ENCODE results near the gene TOP2B.

TOP2B gene

DNA sequence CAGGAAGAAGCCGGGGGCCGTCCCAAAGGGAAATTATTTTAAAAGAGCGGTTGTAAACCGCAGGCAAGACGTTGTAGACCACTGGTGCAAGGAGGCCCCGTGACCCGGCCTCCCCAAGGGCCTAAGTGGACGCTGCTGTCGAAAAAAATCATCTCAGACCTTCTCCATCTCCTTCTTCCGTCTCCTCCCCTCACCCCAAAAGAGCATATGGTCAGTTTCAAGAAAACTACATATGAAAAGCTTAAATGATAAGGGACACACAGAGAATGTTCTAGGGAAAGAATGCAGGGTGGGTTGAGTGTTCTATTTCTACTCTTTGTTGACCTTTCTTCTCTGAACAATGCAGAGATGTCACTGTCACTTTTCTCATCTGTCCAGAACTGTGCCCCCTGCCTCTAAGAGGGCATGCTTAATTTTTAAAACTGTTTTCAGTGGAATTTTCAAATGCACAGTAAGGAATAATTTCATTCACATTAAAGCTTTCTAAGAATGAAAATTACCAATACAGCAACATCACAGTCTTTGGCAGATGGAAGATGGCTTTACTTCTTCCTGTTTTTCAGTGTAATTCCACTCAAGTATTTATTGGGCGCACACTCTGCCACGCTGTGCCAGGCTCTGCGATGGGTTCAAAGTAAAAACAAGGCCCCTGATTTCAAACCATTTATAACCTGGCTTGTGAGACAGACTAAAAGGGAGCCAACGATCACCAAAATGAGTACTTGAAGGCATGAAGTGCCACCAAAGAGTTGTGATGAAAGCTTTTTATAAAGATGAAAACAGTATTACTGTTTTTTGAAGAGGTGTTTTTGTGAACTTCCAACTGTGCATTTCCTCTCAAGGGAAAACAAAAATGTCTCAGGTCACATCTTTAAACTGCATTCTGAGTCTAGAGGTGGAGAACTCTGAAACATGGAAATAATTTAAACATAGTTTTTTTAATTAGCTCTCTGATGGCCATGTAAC lies 891 bp upstream of the TOP2B start:
- H3K9ac ChIP-seq (ENCODE audit: low read length): peak overlapping the region; percentile 60
- H3K36me3 ChIP-seq (ENCODE audit: insufficient read depth, low read length): no peaks in the 10 kb centered on the region
- peaks cover 25% of the 10 kb centered on the region for H3K4me1 ChIP-seq (ENCODE audit: insufficient read depth, low read length)
- no peaks in the 10 kb centered on the region for H3K27me3 ChIP-seq (ENCODE audit: control insufficient read depth in 1 of 2, insufficient read depth in 2 of 2, low read length in 2 of 2)
- peak overlapping the region; percentile 95 for H3K27ac ChIP-seq (ENCODE audit: low read depth, low read length)
- H3K4me3 ChIP-seq (ENCODE audit: low read depth in 1 of 2, low read length in 2 of 2): peak overlapping the region; percentile 63 to 66
- no peaks in the 10 kb centered on the region for H3K9me3 ChIP-seq (ENCODE audit: low read length)

GRCh38 chr3:25663869-25664811 lies 567 bp downstream of the TOP2B start:
- peaks cover 36% of the 10 kb centered on the region for H3K4me1 ChIP-seq (ENCODE audit: insufficient read depth, low read length)
- H3K9ac ChIP-seq (ENCODE audit: low read length): peak overlapping the region; percentile 65
- H3K27ac ChIP-seq (ENCODE audit: low read depth, low read length): peak overlapping the region; percentile 95
- H3K9me3 ChIP-seq (ENCODE audit: low read length): no peaks in the 10 kb centered on the region
- no peaks in the 10 kb centered on the region for H3K27me3 ChIP-seq (ENCODE audit: control insufficient read depth in 1 of 2, insufficient read depth in 2 of 2, low read length in 2 of 2)
- H3K4me3 ChIP-seq (ENCODE audit: low read depth in 1 of 2, low read length in 2 of 2): peak overlapping the region; percentile 66
- no peaks in the 10 kb centered on the region for H3K36me3 ChIP-seq (ENCODE audit: insufficient read depth, low read length)

DNA sequence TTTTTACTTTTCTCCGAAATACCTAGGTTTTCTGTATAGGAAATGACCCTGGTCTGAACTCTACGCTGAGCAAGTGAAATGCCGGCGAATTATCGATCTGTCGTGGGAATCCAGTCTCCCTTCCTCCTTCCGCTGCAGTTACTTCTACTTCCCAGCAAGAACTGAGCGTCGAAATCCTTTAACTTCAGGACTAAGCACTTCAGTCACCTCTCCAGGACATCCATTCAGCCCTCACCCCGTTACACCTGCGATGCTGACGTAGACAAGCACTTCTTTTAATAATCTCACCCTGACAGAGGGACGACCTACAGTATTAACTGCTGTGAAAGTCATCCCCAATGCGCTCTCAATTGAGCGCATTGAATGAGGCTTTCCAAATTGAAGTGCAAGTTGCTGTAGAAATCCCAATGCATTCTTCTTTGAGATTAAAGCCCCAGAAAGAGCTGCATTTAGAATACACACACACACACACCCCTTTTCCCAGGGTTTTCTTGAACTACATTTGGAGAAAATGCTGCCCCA lies 1.3 kb downstream of the TOP2B start:
- peaks cover 40% of the 10 kb centered on the region for H3K4me1 ChIP-seq (ENCODE audit: insufficient read depth, low read length)

DNA sequence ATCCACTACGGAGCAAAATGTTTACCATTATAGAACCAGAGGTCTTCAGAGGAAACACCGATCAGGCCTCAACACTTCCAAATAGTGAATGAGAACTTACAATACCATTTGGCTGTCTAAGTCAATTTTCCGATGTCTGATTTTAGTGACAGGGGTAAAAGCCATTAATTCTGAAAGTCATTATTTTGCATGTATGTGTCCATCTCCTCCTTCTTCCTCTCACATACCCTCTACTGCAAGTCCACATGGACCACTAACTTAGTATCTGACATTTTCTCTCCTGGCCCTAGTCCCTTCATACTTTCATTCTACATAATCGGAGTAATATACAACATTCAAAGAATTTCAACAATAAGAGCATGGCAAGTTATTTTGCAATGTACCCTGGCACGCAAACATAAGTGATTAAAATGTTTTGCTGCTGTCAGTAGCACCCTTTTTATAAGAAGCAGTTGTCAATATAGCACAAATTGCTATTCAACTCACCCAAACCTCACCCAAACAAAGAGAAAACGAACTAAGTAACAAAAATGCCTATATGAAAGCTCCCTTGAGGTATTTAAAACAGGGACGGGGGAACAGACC lies 1.9 kb downstream of the TOP2B start:
- no peaks in the 10 kb centered on the region for H3K9me3 ChIP-seq (ENCODE audit: low read length)
- H3K27me3 ChIP-seq (ENCODE audit: control insufficient read depth in 1 of 2, insufficient read depth in 2 of 2, low read length in 2 of 2): no peaks in the 10 kb centered on the region
- peak overlapping the region; percentile 65 for H3K9ac ChIP-seq (ENCODE audit: low read length)
- H3K36me3 ChIP-seq (ENCODE audit: insufficient read depth, low read length): no peaks in the 10 kb centered on the region
- H3K27ac ChIP-seq (ENCODE audit: low read depth, low read length): peak overlapping the region; percentile 95
- peak overlapping the region; percentile 66 for H3K4me3 ChIP-seq (ENCODE audit: low read depth in 1 of 2, low read length in 2 of 2)
- peaks cover 40% of the 10 kb centered on the region for H3K4me1 ChIP-seq (ENCODE audit: insufficient read depth, low read length)

More for the DNA sequence above, 1.3 kb downstream of the TOP2B start:
- H3K36me3 ChIP-seq (ENCODE audit: insufficient read depth, low read length): no peaks in the 10 kb centered on the region
- H3K9me3 ChIP-seq (ENCODE audit: low read length): no peaks in the 10 kb centered on the region
- peak overlapping the region; percentile 65 for H3K9ac ChIP-seq (ENCODE audit: low read length)
- no peaks in the 10 kb centered on the region for H3K27me3 ChIP-seq (ENCODE audit: control insufficient read depth in 1 of 2, insufficient read depth in 2 of 2, low read length in 2 of 2)
- peak overlapping the region; percentile 66 for H3K4me3 ChIP-seq (ENCODE audit: low read depth in 1 of 2, low read length in 2 of 2)
- peak overlapping the region; percentile 95 for H3K27ac ChIP-seq (ENCODE audit: low read depth, low read length)

GRCh38 chr3:25661694-25662437 lies 2.8 kb downstream of the TOP2B start:
- H3K27ac ChIP-seq (ENCODE audit: low read depth, low read length): peak overlapping the region; percentile 38
- no peaks in the 10 kb centered on the region for H3K36me3 ChIP-seq (ENCODE audit: insufficient read depth, low read length)
- peak overlapping the region in 1 of 2 donors; percentile 29 for H3K4me3 ChIP-seq (ENCODE audit: low read depth in 1 of 2, low read length in 2 of 2)
- no peaks in the 10 kb centered on the region for H3K9me3 ChIP-seq (ENCODE audit: low read length)
- no peaks in the 10 kb centered on the region for H3K27me3 ChIP-seq (ENCODE audit: control insufficient read depth in 1 of 2, insufficient read depth in 2 of 2, low read length in 2 of 2)
- peaks cover 46% of the 10 kb centered on the region for H3K4me1 ChIP-seq (ENCODE audit: insufficient read depth, low read length)
- H3K9ac ChIP-seq (ENCODE audit: low read length): no peak overlapping the region

GRCh38 chr3:25658836-25659235 lies 5.9 kb downstream of the TOP2B start:
- Histone ChIP-seq H3K27ac (ENCODE audit: low read depth, low read length) (no peak overlapping the region), H3K4me1 (ENCODE audit: insufficient read depth, low read length) (peaks cover 45% of the 10 kb centered on the region), H3K27me3 (ENCODE audit: control insufficient read depth in 1 of 2, insufficient read depth in 2 of 2, low read length in 2 of 2) (no peaks in the 10 kb centered on the region), H3K9me3 (ENCODE audit: low read length) (no peaks in the 10 kb centered on the region), H3K4me3 (ENCODE audit: low read depth in 1 of 2, low read length in 2 of 2) (no peak overlapping the region), H3K9ac (ENCODE audit: low read length) (no peak overlapping the region), H3K36me3 (ENCODE audit: insufficient read depth, low read length) (no peaks in the 10 kb centered on the region)

- H3K4me3 ChIP-seq (ENCODE audit: low read depth in 1 of 2, low read length in 2 of 2): no peak overlapping the region
- no peak overlapping the region for H3K27ac ChIP-seq (ENCODE audit: low read depth, low read length)
- H3K9ac ChIP-seq (ENCODE audit: low read length): no peak overlapping the region
- no peaks in the 10 kb centered on the region for H3K27me3 ChIP-seq (ENCODE audit: control insufficient read depth in 1 of 2, insufficient read depth in 2 of 2, low read length in 2 of 2)
- H3K9me3 ChIP-seq (ENCODE audit: low read length): no peaks in the 10 kb centered on the region
- peaks cover 49% of the 10 kb centered on the region for H3K4me1 ChIP-seq (ENCODE audit: insufficient read depth, low read length)
- no peaks in the 10 kb centered on the region for H3K36me3 ChIP-seq (ENCODE audit: insufficient read depth, low read length)
Observed at GRCh38 chr3:25657293-25657692, 7.4 kb downstream of the TOP2B start.

GRCh38 chr3:25655659-25656058 lies 9.0 kb downstream of the TOP2B start:
- Histone ChIP-seq H3K4me3 (ENCODE audit: low read depth in 1 of 2, low read length in 2 of 2) (no peak overlapping the region), H3K27me3 (ENCODE audit: control insufficient read depth in 1 of 2, insufficient read depth in 2 of 2, low read length in 2 of 2) (no peaks in the 10 kb centered on the region), H3K4me1 (ENCODE audit: insufficient read depth, low read length) (peaks cover 37% of the 10 kb centered on the region), H3K9me3 (ENCODE audit: low read length) (no peaks in the 10 kb centered on the region), H3K27ac (ENCODE audit: low read depth, low read length) (no peak overlapping the region), H3K9ac (ENCODE audit: low read length) (no peak overlapping the region), H3K36me3 (ENCODE audit: insufficient read depth, low read length) (no peaks in the 10 kb centered on the region)

- Histone ChIP-seq H3K9ac (ENCODE audit: low read length) (no peak overlapping the region), H3K4me1 (ENCODE audit: insufficient read depth, low read length) (peaks cover 27% of the 10 kb centered on the region), H3K27me3 (ENCODE audit: control insufficient read depth in 1 of 2, insufficient read depth in 2 of 2, low read length in 2 of 2) (no peaks in the 10 kb centered on the region), H3K36me3 (ENCODE audit: insufficient read depth, low read length) (no peaks in the 10 kb centered on the region), H3K9me3 (ENCODE audit: low read length) (no peaks in the 10 kb centered on the region), H3K27ac (ENCODE audit: low read depth, low read length) (no peak overlapping the region), H3K4me3 (ENCODE audit: low read depth in 1 of 2, low read length in 2 of 2) (no peak overlapping the region)
Observed at GRCh38 chr3:25654576-25654975, 10.1 kb downstream of the TOP2B start.

- Histone ChIP-seq H3K9me3 (ENCODE audit: low read length) (peaks cover 4% of the 10 kb centered on the region), H3K9ac (ENCODE audit: low read length) (no peak overlapping the region), H3K36me3 (ENCODE audit: insufficient read depth, low read length) (no peaks in the 10 kb centered on the region), H3K27ac (ENCODE audit: low read depth, low read length) (no peak overlapping the region), H3K27me3 (ENCODE audit: control insufficient read depth in 1 of 2, insufficient read depth in 2 of 2, low read length in 2 of 2) (no peaks in the 10 kb centered on the region), H3K4me1 (ENCODE audit: insufficient read depth, low read length) (peaks cover 22% of the 10 kb centered on the region), H3K4me3 (ENCODE audit: low read depth in 1 of 2, low read length in 2 of 2) (no peak overlapping the region)
Observed at GRCh38 chr3:25653322-25653721, 11.4 kb downstream of the TOP2B start.
